SW 1271 (cell line): ENCODE measurements around the gene MUSK.
A peak's percentile ranks its signal among the peaks of the same experiment; 100 is the strongest.

Source experiments
- DNase-seq, 2 experiments: peaks; one replicate each; lab custom pipeline; 2025; lab: John Stamatoyannopoulos, UW

The MUSK gene

DNA sequence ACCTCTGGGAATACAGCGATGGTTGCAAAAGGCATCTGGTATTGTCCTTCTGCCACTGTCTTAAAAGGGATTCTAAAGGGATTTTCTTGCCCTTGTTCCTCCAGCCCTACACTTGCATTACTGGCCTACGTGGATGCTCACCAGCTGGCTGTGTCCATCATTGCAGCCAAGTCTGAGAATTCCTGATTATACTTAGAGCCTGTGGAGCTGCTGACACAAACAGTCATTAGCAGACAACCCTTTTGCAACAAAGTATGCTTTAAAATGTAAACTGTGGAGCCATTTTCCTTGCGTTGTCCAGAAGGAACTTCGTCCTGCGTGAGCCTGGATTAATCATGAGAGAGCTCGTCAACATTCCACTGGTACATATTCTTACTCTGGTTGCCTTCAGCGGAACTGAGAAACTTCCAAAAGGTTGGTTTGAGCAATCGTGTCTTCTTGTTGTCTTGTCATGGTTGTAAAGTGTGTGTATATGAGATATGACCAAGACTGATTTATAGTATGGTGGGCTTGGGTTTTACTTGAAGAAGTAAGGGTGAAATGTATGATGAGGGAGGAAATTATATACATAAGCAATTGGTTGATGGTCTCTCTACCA is at the start of gene MUSK:
TSS of gene MUSK (plus strand) at position 222 of the 598 bp plus-strand sequence. CDS start at position 336, 114 bp downstream.
- DNase-seq: no peak

- DNase-seq: no peak
These were observed 48.8 kb upstream of the MUSK start for GRCh38 chr9:110619831-110620230.

DNA sequence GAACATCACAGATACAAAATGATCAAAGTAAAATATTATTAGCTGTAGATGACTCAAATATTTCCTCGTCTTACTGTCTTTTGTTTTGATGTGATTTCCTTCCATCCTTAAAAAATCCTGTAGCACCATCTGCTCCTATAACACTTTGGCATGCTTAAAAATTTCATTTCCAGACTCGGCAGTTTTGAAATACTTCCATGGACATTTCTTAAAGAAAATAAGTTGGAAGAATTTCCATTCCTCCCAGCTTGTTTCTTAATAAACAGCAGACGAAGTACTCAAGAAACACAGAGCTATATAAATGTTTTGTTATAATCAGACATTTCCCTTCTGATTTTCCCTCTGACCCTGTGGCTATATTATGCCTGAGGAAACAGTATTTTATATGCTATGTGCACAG is 47.9 kb upstream of the MUSK start:
- no peak for DNase-seq

DNA sequence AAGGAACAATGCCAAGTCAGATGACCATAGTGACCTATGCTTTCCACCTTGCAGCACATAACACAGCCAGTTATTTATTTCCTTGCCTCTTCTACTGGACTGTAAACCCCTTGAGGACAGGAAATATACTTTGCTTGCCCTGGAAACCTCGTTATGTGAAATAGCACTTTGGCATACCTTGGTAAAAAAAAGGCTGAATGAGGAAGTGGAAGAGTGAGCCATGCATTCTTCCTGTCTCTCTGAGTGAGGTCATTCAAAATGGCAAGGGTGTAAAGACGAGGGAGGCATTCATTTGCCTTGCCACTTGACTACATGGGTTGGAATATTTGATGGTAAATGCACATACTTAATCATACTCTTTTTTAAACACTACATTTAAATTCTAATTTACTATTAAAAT is 46.2 kb upstream of the MUSK start:
- DNase-seq: no peak

GRCh38 chr9:110623462-110624025 is 45.0 kb upstream of the MUSK start:
- DNase-seq: peak; percentile 14 to 60

- DNase-seq: no peak
These were observed 42.3 kb upstream of the MUSK start for GRCh38 chr9:110626101-110626829.

DNA sequence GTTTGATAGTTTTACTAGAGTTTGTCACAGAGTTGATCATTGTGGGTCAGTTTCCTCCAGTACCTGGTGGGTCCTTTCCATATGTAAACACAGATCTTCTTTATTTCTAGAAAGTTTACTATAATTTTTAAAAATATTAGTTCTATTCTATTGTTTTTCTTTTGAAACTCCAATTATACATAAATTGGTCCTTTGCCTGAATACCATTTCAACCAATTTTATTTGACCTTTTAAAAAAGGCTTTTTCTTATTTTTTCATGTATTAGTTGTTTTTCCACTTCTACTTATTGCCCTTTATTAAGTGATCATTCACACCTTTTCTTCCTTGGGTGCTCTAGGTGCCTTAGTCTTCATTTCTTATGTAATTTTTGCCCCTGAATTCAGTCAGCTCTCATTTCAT is 33.0 kb upstream of the MUSK start:
- no peak for DNase-seq

- peak; percentile 18 to 60 for DNase-seq
These were observed 30.1 kb upstream of the MUSK start for GRCh38 chr9:110638381-110638954.

DNA sequence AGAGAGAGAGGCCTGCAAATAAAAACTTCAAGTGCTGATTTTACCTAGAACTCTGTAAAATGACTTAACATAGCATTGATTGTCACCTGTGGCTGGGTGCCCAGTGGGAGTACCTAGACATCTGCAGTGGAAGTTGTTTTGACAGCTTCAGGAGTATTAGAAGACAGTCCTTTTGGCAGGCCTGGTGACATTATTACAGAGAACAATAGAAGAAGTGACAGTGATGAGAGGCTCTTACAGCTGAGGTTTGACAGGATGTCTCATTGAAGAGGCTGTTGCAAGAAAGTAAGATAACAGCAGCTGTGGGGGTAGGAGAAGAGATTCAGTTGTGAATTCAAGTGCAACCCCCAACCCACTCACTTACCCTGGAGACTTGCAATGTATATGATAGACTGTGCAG is 27.9 kb upstream of the MUSK start:
- DNase-seq: no peak

DNA sequence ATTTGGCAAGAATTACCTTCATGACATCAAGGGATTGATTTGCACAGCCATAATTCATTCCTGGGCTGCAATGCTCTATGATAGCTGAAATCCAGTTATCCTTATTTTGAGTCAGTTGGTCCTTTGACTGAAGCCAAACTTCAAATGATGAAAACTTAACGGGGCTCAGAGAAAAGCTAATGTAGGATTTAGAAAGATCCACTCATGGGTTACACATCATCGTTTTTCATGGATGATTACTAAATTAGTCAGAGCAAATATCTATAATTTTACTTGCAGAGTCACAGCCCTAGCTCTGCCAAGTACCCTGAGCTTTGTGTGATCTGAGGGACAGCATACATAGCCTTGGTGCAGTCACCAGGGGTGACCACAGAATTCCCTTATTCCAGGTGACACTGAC is 27.3 kb upstream of the MUSK start:
- no peak for DNase-seq

DNA sequence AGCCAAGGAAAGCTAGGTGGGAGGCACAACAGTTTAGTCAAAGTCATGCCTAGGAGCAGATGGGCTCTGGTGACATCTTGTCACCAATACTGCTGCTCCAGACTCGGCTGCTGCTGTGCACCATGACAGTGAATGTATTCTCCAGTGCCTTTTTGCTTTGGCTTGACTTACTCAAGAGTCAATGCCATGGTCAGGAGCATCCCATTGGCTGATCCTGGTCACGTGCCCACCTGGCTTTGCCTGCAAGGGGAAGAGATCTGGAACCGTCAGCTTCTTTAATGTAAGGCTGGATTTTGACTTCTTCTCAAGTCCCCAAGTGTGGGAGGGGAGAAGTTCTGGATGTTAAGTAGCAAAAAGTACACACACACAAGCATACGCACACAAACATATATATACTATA is 19.9 kb upstream of the MUSK start:
- DNase-seq: no peak

DNA sequence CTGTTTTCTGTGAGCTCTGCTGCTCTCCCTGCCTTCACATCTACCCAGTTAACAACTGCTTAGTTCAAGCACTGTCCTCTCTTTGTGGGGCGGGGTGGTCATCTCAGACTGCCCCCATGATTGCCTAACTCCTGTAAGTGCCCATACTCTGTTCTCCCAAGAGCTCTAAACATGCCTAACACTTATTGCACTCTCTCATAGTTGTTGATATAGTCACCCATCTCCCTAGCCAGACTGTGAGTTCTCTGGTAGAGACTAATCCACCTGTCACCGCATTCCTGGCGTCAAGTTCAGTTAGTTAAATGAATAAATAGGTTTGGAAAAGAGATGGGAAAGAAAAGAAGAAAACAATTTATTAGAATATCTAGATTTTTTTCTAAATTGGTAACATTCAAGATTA is 18.3 kb upstream of the MUSK start:
- no peak for DNase-seq

GRCh38 chr9:110650991-110651411 is 17.6 kb upstream of the MUSK start:
- no peak for DNase-seq

- DNase-seq: no peak
These were observed 12.6 kb upstream of the MUSK start for GRCh38 chr9:110655754-110656641.

DNA sequence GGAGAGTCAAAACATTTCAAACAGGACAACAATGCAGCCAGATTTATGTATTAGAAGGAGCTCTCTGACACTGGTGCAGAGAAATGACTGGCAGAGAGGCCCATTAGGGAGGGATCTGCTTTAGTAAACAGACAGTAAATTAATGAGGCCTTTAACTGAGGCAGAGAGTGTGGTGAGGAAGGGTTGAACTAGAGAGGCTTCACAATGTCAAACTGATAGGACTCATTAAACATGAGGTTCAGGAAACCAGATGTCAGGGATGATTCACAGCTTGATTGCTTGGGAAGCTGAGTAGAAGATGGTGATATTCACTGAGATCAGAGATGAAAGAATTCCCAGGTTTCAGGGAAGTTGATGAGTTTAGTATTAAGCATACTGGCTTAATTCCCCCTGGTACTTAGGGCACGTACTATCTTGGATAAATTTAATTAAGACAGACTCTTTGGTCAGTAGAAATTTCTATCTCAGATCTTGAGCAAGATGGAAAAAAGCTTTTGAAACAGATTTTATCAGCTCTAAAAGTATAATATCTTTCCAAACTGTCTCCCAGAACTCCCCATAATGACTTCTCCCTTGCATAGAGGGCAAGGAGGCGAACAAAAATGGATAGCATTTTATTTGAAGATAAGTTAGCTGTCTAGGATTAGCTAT is 8.6 kb upstream of the MUSK start:
- DNase-seq: peak in 1 of 2 experiments; percentile 25

- no peak for DNase-seq
These were observed 842 bp downstream of the MUSK start for GRCh38 chr9:110669433-110669832.

- DNase-seq: no peak
These were observed 3.3 kb downstream of the MUSK start for GRCh38 chr9:110671849-110672248.

DNA sequence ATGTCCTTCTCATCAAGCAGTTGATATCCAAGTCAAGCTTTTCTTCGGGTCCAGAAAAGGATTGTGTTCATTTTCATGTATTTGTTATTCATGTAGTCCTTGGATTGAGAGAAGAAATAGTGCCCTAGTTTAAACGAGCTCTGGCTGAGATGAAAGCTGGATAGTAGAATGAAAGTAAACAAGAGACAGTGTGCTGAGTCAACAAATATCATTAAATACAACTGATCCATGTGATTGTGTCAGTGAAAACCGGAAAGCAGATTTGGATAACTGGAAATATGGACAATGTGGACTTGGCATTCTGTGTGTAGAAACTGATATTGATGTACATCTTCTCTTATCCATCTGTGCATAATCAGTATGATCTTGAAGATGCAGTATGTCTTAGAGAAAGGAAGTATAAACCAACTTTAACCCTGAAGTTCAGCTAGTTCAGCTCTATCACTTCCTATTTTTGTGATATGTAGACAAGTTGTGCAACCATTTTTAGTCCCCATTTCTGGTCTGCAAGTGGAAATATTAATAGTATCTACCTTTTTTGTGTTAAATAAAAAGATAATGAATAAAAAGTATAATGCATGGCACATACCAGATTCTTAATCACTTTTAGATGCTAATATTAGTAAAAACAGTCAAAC is 4.4 kb downstream of the MUSK start:
- no peak for DNase-seq

- DNase-seq: no peak
These were observed 18.9 kb downstream of the MUSK start for GRCh38 chr9:110687497-110687896.

DNA sequence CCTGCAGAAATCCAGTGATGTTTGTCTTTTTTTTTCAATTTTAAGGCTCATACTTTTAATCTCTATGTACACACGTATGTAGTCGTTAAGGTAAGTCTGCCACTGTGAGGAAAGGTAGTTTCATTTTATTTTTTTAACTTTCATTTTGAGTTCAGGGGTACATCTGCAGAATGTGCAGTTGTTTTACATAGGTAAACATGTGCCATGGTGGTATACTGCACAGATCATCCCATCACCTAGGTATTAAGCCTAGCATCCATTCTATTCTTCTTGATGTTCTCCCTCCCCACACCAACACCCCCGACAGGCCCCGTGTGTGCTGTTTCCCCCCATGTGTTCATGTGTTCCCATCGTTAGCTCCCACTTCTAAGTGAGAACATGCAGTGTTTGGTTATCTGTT is 19.7 kb downstream of the MUSK start:
- no peak for DNase-seq

GRCh38 chr9:110691002-110691549 is 22.5 kb downstream of the MUSK start:
- no peak for DNase-seq
